ENCODE results near the gene KCNG3. TPM values are rescaled to one million over a fixed set of nuclear protein-coding genes. Genes with fewer than 3 reads are reported as not detected.

The KCNG3 gene
- 1 to 10 TPM; 2.5 to 2.7 TPM for total RNA-seq

GRCh38 chr2:42493468-42494354 is at the start of gene KCNG3:
Gene KCNG3 (minus strand): TSS chr2:42493982. CDS start chr2:42493501, 481 bp downstream.
- no peaks in the 10 kb centered on the region for H3K4me1 ChIP-seq
- DNase-seq: peak; percentile 79
- peak within 1 kb of the TSS; percentile 64 to 70 for H3K9ac ChIP-seq (ENCODE audit: low read depth in 2 of 2, low read length in 2 of 2)
- H3K27me3 ChIP-seq: peaks cover 9% of the 10 kb centered on the region
- TF ChIP-seq, protein P1, sequence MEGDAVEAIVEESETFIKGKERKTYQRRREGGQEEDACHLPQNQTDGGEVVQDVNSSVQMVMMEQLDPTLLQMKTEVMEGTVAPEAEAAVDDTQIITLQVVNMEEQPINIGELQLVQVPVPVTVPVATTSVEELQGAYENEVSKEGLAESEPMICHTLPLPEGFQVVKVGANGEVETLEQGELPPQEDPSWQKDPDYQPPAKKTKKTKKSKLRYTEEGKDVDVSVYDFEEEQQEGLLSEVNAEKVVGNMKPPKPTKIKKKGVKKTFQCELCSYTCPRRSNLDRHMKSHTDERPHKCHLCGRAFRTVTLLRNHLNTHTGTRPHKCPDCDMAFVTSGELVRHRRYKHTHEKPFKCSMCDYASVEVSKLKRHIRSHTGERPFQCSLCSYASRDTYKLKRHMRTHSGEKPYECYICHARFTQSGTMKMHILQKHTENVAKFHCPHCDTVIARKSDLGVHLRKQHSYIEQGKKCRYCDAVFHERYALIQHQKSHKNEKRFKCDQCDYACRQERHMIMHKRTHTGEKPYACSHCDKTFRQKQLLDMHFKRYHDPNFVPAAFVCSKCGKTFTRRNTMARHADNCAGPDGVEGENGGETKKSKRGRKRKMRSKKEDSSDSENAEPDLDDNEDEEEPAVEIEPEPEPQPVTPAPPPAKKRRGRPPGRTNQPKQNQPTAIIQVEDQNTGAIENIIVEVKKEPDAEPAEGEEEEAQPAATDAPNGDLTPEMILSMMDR (IDR thresholded peaks at IDR 0.05): no peak
- H3K27ac ChIP-seq: peak within 1 kb of the TSS; percentile 79
- intact Hi-C loops (cut with DNase I): no loop called here
- peak within 1 kb of the TSS; percentile 53 for H3K4me3 ChIP-seq
- H3K9me3 ChIP-seq: no peaks in the 10 kb centered on the region
- no peaks in the 10 kb centered on the region for H3K36me3 ChIP-seq

DNA sequence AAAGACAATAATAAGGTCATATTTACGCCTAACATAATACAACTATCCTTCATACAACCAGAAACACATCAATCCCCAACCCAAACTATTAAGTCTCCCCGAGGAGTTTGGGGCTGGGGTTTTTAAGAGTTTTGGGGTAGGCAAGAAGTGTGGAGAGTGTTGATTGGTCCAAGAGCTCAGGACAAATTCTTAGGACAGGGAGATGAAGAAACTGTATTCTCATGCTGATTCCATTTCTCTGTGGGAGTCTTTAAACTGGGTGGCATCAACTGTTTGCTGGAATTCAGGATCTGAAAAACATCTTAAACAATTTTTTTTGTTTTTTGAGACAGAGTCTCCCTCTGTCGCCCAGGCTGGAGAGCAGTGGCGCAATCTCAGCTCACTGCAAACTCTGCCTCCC is 49.1 kb upstream of the KCNG3 start:
- intact Hi-C loops (cut with DNase I): no loop called here
- Histone ChIP-seq H3K9ac (ENCODE audit: low read depth in 2 of 2, low read length in 2 of 2) (no peak overlapping the region), H3K27ac (no peak overlapping the region), H3K27me3 (no peaks in the 10 kb centered on the region), H3K4me1 (no peaks in the 10 kb centered on the region), H3K36me3 (no peaks in the 10 kb centered on the region), H3K4me3 (no peak overlapping the region), H3K9me3 (no peaks in the 10 kb centered on the region)
- DNase-seq: no peak
- TF ChIP-seq, protein P1 (IDR thresholded peaks at IDR 0.05): no peak

- intact Hi-C loops (cut with DNase I): no loop called here
- DNase-seq: no peak
Measured at GRCh38 chr2:42537493-42537892, 43.7 kb upstream of the KCNG3 start.

DNA sequence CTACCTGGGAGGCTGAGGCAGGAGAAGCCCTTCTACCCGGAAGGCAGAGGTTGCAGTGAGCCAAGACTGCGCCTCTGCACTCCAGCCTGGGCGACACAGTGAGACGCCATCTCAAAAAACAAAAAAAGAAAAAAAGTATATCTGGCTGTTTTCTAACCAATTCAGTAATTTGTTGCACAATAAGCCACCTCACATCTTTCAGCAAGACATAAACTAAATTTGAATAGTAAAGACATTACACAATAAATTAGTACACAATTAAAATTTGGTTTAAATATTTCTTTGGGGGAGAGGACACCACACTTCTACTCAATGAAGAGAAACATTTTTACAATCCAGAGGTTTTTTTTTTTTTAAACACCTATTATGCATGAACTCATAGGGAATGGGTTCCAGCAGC is 38.6 kb upstream of the KCNG3 start:
- H3K27ac ChIP-seq: no peak overlapping the region
- no peaks in the 10 kb centered on the region for H3K9me3 ChIP-seq
- H3K4me3 ChIP-seq: no peak overlapping the region
- intact Hi-C loops (cut with DNase I): no loop called here
- no peaks in the 10 kb centered on the region for H3K4me1 ChIP-seq
- no peaks in the 10 kb centered on the region for H3K36me3 ChIP-seq
- H3K9ac ChIP-seq (ENCODE audit: low read depth in 2 of 2, low read length in 2 of 2): no peak overlapping the region
- TF ChIP-seq, protein P1 (IDR thresholded peaks at IDR 0.05): no peak
- no peak for DNase-seq
- H3K27me3 ChIP-seq: no peaks in the 10 kb centered on the region

More at GRCh38 chr2:42537493-42537892, 43.7 kb upstream of the KCNG3 start:
- Histone ChIP-seq H3K36me3 (no peaks in the 10 kb centered on the region), H3K9ac (ENCODE audit: low read depth in 2 of 2, low read length in 2 of 2) (no peak overlapping the region), H3K9me3 (no peaks in the 10 kb centered on the region), H3K4me1 (no peaks in the 10 kb centered on the region), H3K27ac (no peak overlapping the region), H3K27me3 (no peaks in the 10 kb centered on the region), H3K4me3 (no peak overlapping the region)
- TF ChIP-seq, protein P1 (IDR thresholded peaks at IDR 0.05): no peak

DNA sequence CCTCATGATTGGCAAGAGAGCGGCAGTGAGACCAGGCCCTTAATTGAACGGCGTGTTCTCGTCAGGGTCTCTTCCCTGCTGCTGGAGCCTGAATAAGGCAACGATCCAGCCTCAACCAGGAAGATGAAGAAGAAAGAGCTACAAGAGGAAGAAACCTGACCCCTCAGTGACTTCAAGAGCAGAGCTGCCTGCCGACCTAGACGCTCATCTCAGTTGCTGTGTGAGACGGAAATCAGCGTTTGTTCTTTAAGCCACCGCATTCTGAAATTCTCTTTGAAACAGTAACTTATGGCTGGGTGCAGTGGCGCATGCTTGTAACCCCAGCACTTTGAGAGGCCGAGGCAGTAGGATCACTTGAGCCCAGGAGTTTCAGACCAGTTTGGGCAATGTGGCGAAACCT is 29.6 kb upstream of the KCNG3 start:
- H3K4me3 ChIP-seq: no peak overlapping the region
- no peaks in the 10 kb centered on the region for H3K9me3 ChIP-seq
- no peak for DNase-seq
- intact Hi-C loops (cut with DNase I): no loop called here
- no peaks in the 10 kb centered on the region for H3K27me3 ChIP-seq
- H3K27ac ChIP-seq: no peak overlapping the region
- no peaks in the 10 kb centered on the region for H3K36me3 ChIP-seq
- TF ChIP-seq, protein P1 (IDR thresholded peaks at IDR 0.05): no peak
- H3K4me1 ChIP-seq: no peaks in the 10 kb centered on the region
- H3K9ac ChIP-seq (ENCODE audit: low read depth in 2 of 2, low read length in 2 of 2): no peak overlapping the region
